Adrenal gland (tissue), 12 donors: ENCODE data around the gene EMP1. TPM values are rescaled to one million over a fixed set of nuclear protein-coding genes. Genes with fewer than 3 reads are reported as not detected.
A peak's percentile ranks its signal among the peaks of the same experiment; 100 is the strongest.

Experiments used
- DNase-seq, 7 donors: peaks; one replicate each; pipeline ENCODE4 v3.0.0-alpha.2; 2019 to 2020
- H3K27ac ChIP-seq, 5 donors: fragments of 200-600 bp; sonication (generic) in 4 of 5; 1 replicate in 3 of 5; 2 replicates in 2 of 5; pipeline versions ENCODE4 v1.5.1 to v1.8.0; 2016 to 2020; ENCODE audit warnings: mild to moderate bottlenecking in 1 of 5
- H3K27me3 ChIP-seq: fragments of 200-600 bp; 2 replicates; pipeline ENCODE4 v1.8.0; 2021
- H3K36me3 ChIP-seq, 2 donors: fragments of 200-600 bp; replicated peaks in 1 of 2; 1 replicate in 1 of 2; 2 replicates in 1 of 2; pipeline versions ENCODE4 v1.5.1 to v1.8.0; 2018 to 2022
- H3K4me1 ChIP-seq, 2 donors: fragments of 200-600 bp; replicated peaks in 1 of 2; 1 replicate in 1 of 2; 2 replicates in 1 of 2; pipeline versions ENCODE4 v1.5.1 to v1.8.0; 2018 to 2021
- H3K4me3 ChIP-seq, 4 donors: fragments of 200-600 bp; sonication (generic) in 3 of 4; one replicate each; pipeline ENCODE4 v1.5.1; 2016 to 2018
- H3K9me3 ChIP-seq, 3 donors: fragments of 200-600 bp; sonication (generic) in 1 of 3; replicated peaks in 1 of 3; 1 replicate in 2 of 3; 2 replicates in 1 of 3; pipeline versions ENCODE4 v1.5.1 to v1.8.0; 2016 to 2021
- POLR2A ChIP-seq, 2 donors: fragments of 450-650 bp; IDR thresholded peaks; one replicate each; pipeline ENCODE4 v1.6.1; 2017; ENCODE audit warnings: antibody characterized with exemption in 2 of 2, mild to moderate bottlenecking in 2 of 2, moderate library complexity in 1 of 2
- WGBS, 4 donors: extraction: QIAGEN DNeasy Blood & Tissue Kit in 2 of 4; methylation state at CpG; one replicate each; pipeline versions ENCODE4 v1.1.5 to v1.1.7; 2013 to 2017; 5-methylcytosine and 5-hydroxymethylcytosine counted together
- intact Hi-C, 2 donors: fragments of 100-400 bp; cut with DNase I; formaldehyde crosslinking; loops; one replicate each; pipeline versions ENCODE4 v1.14.1 to v1.15.0; 2022 to 2023
- polyA plus RNA-seq, 3 donors: library from polyadenylated mRNA; stranded (reverse); fragments of 200-250 nt in 2 of 3; fragments of 350-450 nt in 1 of 3; fragmentation: Illumina TruSeq in 1 of 3; extraction: RNeasy Lipid Tissue Mini Kit (QIAGEN cat#74804) in 1 of 3; gene quantifications; one replicate each; pipeline ENCODE4 v1.2.3, GENCODE V29; 2013 to 2014
- total RNA-seq, 9 donors: library from RNA; depleted of rRNA in 4 of 9; stranded (reverse); fragments of >200 nt in 4 of 9; fragments of 120-200 nt in 1 of 9; fragmentation: NEBNext Ultra II Directional in 1 of 9; extraction: Animal tissue kit (Norgen Biotek cat#: 25700) in 1 of 9; gene quantifications; one replicate each; pipeline versions ENCODE4 v1.1.0 to v1.2.4, GENCODE V29; 2013 to 2023
- TF ChIP-seq, protein P1 (sequence below), 6 experiments: fragments of 450-650 bp in 4 of 6; fragments of 200-600 bp in 2 of 6; sonication (generic) in 1 of 6; IDR thresholded peaks; 1 replicate in 5 of 6; 2 replicates in 1 of 6; pipeline versions ENCODE4 v1.5.1 to v1.8.0; 2016 to 2021; ENCODE audit warnings: antibody characterized with exemption in 6 of 6, mild to moderate bottlenecking in 2 of 6, moderate library complexity in 1 of 6
- donor health status: healthy with polysubstance abuse.
- donor health status: Bipolar disorder and iron deficiency.
- donor health status: DM: yes; HTN: yes; CAD: no.
- donor health status: DM: no; HTN: no; CAD: no.
- donor health status: DM: no; HTN: no; CAD: no.
- donor health status: DM: yes; HTN: yes; CAD: no.

EMP1 gene
- total and polyA plus RNA-seq, 12 donors = 10.0 to 129 (median 66.8) TPM

GRCh38 chr12:13208533-13209435 lies 12.3 kb downstream of the EMP1 start:
- TF ChIP-seq, protein P1, sequence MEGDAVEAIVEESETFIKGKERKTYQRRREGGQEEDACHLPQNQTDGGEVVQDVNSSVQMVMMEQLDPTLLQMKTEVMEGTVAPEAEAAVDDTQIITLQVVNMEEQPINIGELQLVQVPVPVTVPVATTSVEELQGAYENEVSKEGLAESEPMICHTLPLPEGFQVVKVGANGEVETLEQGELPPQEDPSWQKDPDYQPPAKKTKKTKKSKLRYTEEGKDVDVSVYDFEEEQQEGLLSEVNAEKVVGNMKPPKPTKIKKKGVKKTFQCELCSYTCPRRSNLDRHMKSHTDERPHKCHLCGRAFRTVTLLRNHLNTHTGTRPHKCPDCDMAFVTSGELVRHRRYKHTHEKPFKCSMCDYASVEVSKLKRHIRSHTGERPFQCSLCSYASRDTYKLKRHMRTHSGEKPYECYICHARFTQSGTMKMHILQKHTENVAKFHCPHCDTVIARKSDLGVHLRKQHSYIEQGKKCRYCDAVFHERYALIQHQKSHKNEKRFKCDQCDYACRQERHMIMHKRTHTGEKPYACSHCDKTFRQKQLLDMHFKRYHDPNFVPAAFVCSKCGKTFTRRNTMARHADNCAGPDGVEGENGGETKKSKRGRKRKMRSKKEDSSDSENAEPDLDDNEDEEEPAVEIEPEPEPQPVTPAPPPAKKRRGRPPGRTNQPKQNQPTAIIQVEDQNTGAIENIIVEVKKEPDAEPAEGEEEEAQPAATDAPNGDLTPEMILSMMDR (IDR thresholded peaks at IDR 0.05) = peak in 5 of 6 experiments; percentile 25 to 53 (median 44)
- TF ChIP-seq POLR2A (IDR thresholded peaks at IDR 0.05) = no peak
- Histone ChIP-seq H3K36me3 (peaks cover 0 to 14% of the 10 kb centered on the region in 2 donors), H3K9me3 (no peaks in the 10 kb centered on the region), H3K27me3 (no peaks in the 10 kb centered on the region), H3K4me3 (no peak overlapping the region), H3K27ac (peak overlapping the region in 3 of 5 donors; percentile 5 to 61 (median 16)), H3K4me1 (peaks cover 0 to 46% of the 10 kb centered on the region in 2 donors)
- intact Hi-C loops = loop anchor here in 1 of 2 donors (5.0 kb wide), 1 partner anchor 106 kb away; the partner anchor contains the start of gene GSG1
- DNase-seq = peak in 1 of 7 donors; percentile 24
- 53 to 63% (median 59%) methylated on average over 9 of the region's 9 CpGs for WGBS, 4 donors

DNA sequence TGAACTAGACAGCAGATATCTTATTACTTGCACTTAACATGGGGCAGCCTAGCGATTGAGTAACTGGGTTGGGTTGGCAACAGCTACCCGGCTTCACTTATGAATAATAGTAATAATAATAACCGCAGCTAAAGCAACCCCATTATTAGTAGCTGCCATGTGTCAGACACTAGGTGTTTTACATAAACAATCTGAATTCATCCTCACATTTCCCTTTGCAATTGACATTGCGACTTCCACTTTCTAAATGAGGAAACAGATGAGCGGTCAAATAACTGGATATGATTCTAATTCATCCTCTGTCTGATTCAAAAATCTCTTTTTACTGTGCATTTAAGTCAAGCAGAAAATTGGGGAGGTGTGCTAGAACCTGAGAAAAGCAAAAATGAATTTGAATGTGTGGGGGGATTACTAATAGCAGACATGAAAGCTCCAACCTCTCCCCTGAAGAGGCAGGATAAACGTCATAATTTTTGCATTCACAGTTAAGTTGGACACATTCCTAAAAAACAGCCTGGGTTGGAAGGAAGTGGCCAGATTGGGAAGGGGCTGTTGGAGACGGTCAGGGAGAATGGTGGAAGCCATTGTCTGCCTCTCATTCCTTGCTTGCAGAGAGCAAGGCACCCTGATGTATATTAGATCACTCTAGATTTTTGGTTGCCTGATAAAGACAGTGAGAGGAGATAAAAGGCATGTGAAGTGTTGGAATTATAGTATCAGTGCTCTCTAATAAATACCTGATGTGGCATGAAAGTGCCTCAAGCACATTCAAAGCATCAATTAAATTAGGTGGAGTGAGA lies 13.1 kb downstream of the EMP1 start:
- Histone ChIP-seq H3K4me1 (peaks cover 0 to 46% of the 10 kb centered on the region in 2 donors), H3K36me3 (peaks cover 0 to 20% of the 10 kb centered on the region in 2 donors), H3K27ac (peak overlapping the region in 3 of 5 donors; percentile 5 to 61 (median 16)), H3K4me3 (no peak overlapping the region), H3K9me3 (no peaks in the 10 kb centered on the region), H3K27me3 (no peaks in the 10 kb centered on the region)
- no peak for TF ChIP-seq POLR2A (IDR thresholded peaks at IDR 0.05)
- TF ChIP-seq, protein P1 (IDR thresholded peaks at IDR 0.05) = no peak
- intact Hi-C loops = loop anchor here (5.0 kb wide), 3 partner anchors 107 to 417 kb away; partner anchors contain the start of gene GSG1 (in 1 of the 2)
- DNase-seq = no peak
- 50 to 59% (median 54%) methylated on average over 7 of the region's 7 CpGs for WGBS, 4 donors

DNA sequence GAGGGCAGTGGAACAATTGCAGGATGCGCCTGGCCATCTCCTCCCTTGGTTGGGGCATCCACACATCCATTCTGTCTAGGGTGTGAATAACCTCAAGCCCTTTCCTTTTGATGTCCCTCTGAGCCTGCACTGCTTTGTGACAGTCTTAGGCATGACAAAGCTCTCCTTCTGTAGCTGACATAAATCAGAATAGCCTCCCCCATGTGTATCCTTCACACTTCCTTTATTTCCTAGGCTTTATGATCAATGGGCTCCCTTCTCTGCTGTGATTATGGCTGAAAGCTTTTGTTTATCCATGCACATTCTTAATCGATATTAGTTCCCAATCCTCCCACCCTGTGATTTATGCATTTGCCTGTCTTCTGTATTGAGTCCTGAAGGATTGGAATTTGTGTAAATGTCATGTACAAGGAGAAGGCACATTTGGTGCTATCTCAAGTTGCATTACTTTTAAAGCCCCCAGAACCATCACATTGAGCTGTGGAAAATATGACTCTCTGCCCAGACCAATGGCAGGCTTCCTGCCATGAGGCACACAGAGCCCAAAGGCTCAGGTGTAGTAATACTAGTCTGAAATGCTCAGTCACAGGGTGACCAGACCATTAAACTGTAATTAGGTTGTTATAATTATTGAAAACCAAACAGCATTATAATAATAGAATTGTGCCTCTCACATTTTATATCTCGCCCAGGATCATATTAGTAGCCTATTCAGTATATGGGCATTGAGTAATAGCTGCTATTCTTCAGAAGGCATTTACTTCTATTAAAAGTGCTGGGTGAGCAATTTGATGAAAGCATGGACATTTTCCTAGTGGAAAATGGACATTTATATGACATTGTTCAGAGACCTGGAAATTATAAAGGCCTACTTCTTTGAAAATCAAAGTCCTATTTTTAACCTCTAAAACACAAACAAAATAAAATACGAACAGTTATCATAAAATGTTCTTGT lies 14.0 kb downstream of the EMP1 start:
- peaks cover 0 to 46% of the 10 kb centered on the region in 2 donors for H3K4me1 ChIP-seq
- H3K4me3 ChIP-seq = no peak overlapping the region
- intact Hi-C loops = loop anchor here (5.0 kb wide), 2 partner anchors 293 to 418 kb away; no protein-coding TSS in a partner anchor
- TF ChIP-seq, protein P1 (IDR thresholded peaks at IDR 0.05) = no peak
- no peak for TF ChIP-seq POLR2A (IDR thresholded peaks at IDR 0.05)
- H3K9me3 ChIP-seq = no peaks in the 10 kb centered on the region
- no peaks in the 10 kb centered on the region for H3K27me3 ChIP-seq
- peak overlapping the region in 1 of 5 donors; percentile 61 for H3K27ac ChIP-seq
- peaks cover 0 to 20% of the 10 kb centered on the region in 2 donors for H3K36me3 ChIP-seq
- WGBS, 4 donors = 68 to 73% (median 70%) methylated on average over 4 of the region's 4 CpGs
- DNase-seq = no peak
